OCI-LY3 (cell line): ENCODE results near the gene FLRT2.

ENCODE experiments used
- EZH2phosphoT487 ChIP-seq: fragments of 200-600 bp; shearing (Covaris generic); IDR thresholded peaks from 2 replicates; pipeline ENCODE4 v1.6.1; 2018; ENCODE audit warnings: antibody characterized with exemption, mixed run types, low read depth
- TF ChIP-seq, protein P1 (sequence below): fragments of 200-600, 300-600 bp; sonication (generic); IDR thresholded peaks from 2 replicates; pipeline ENCODE4 v1.5.1; 2014; ENCODE audit warnings: antibody characterized with exemption, low read length, low read depth

DNA sequence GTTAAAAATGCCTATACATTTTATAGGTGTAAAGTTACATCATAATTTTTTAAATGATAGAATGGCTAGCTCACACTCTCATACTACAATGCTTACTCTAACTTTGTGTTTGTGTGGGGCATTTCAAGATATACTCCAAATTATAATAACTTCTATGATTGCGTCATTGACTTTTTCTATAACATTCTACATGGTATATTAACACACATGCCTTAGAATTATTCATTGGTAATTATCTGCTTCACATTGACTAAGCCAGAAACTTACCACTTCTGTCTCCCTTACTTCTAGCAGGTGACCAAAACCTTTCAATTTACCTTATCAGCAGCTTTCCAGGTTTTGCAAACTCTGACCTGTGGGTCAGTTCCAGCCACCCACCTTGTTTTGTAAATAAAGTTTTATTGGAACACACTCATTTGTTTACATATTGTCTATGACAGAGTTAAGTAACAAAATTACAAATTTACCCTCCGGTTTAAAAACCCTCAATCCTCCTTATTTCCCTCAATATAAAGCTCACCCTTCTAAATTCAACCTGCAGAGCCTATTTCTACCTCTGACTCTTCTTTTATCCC is 12.7 kb upstream of the FLRT2 start:
- TF ChIP-seq, protein P1, sequence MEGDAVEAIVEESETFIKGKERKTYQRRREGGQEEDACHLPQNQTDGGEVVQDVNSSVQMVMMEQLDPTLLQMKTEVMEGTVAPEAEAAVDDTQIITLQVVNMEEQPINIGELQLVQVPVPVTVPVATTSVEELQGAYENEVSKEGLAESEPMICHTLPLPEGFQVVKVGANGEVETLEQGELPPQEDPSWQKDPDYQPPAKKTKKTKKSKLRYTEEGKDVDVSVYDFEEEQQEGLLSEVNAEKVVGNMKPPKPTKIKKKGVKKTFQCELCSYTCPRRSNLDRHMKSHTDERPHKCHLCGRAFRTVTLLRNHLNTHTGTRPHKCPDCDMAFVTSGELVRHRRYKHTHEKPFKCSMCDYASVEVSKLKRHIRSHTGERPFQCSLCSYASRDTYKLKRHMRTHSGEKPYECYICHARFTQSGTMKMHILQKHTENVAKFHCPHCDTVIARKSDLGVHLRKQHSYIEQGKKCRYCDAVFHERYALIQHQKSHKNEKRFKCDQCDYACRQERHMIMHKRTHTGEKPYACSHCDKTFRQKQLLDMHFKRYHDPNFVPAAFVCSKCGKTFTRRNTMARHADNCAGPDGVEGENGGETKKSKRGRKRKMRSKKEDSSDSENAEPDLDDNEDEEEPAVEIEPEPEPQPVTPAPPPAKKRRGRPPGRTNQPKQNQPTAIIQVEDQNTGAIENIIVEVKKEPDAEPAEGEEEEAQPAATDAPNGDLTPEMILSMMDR = no peak
- TF ChIP-seq EZH2phosphoT487 = no peak
